ENCODE results near the gene ZFYVE28. TPM values are rescaled to one million over a fixed set of nuclear protein-coding genes. Genes with fewer than 3 reads are reported as not detected.
"Not testable (repeated sequence)": the region's sequence is repeated elsewhere in the genome, so short reads cannot be mapped to it uniquely, and the experiment has no call there.

Gene ZFYVE28
- polyA plus RNA-seq, 4 donors: 2.3 to 3.1 (median 2.7) TPM

- no peak for DNase-seq (ENCODE audit: low read depth in 4 of 4, low spot score in 2 of 4)
These were observed 141.7 kb downstream of the ZFYVE28 start for GRCh38 chr4:2276581-2277325.

- DNase-seq (ENCODE audit: low read depth in 4 of 4, low spot score in 2 of 4): no peak
These were observed 142.7 kb downstream of the ZFYVE28 start for GRCh38 chr4:2275546-2276251.

GRCh38 chr4:2275044-2275397 is 143.4 kb downstream of the ZFYVE28 start:
- DNase-seq (ENCODE audit: low read depth in 4 of 4, low spot score in 2 of 4): not testable (repeated sequence)

GRCh38 chr4:2274320-2275043 is 144.0 kb downstream of the ZFYVE28 start:
- no peak for DNase-seq (ENCODE audit: low read depth in 4 of 4, low spot score in 2 of 4)

- DNase-seq (ENCODE audit: low read depth in 4 of 4, low spot score in 2 of 4): no peak
These were observed 144.7 kb downstream of the ZFYVE28 start for GRCh38 chr4:2273657-2274319.

GRCh38 chr4:2273221-2273620 is 145.2 kb downstream of the ZFYVE28 start:
- no peak for DNase-seq (ENCODE audit: low read depth in 4 of 4, low spot score in 2 of 4)

- no peak for DNase-seq (ENCODE audit: low read depth in 4 of 4, low spot score in 2 of 4)
These were observed 145.7 kb downstream of the ZFYVE28 start for GRCh38 chr4:2272828-2273120.

- no peak for DNase-seq (ENCODE audit: low read depth in 4 of 4, low spot score in 2 of 4)
These were observed 146.2 kb downstream of the ZFYVE28 start for GRCh38 chr4:2272026-2272827.

- no peak for DNase-seq (ENCODE audit: low read depth in 4 of 4, low spot score in 2 of 4)
These were observed 147.0 kb downstream of the ZFYVE28 start for GRCh38 chr4:2271279-2272025.

GRCh38 chr4:2270341-2271165 is 147.9 kb downstream of the ZFYVE28 start:
- no peak for DNase-seq (ENCODE audit: low read depth in 4 of 4, low spot score in 2 of 4)

- DNase-seq (ENCODE audit: low read depth in 4 of 4, low spot score in 2 of 4): no peak
These were observed 148.8 kb downstream of the ZFYVE28 start for GRCh38 chr4:2269618-2270163.

GRCh38 chr4:2269206-2269531 is 149.3 kb downstream of the ZFYVE28 start:
- DNase-seq (ENCODE audit: low read depth in 4 of 4, low spot score in 2 of 4): no peak

GRCh38 chr4:2268357-2269205 is 149.9 kb downstream of the ZFYVE28 start:
- no peak for DNase-seq (ENCODE audit: low read depth in 4 of 4, low spot score in 2 of 4)

GRCh38 chr4:2267841-2268240 is 150.6 kb downstream of the ZFYVE28 start:
- no peak for DNase-seq (ENCODE audit: low read depth in 4 of 4, low spot score in 2 of 4)

- no peak for DNase-seq (ENCODE audit: low read depth in 4 of 4, low spot score in 2 of 4)
These were observed 151.1 kb downstream of the ZFYVE28 start for GRCh38 chr4:2267320-2267811.

GRCh38 chr4:2266821-2267220 is 151.6 kb downstream of the ZFYVE28 start:
- no peak for DNase-seq (ENCODE audit: low read depth in 4 of 4, low spot score in 2 of 4)

GRCh38 chr4:2266181-2266580 is 152.3 kb downstream of the ZFYVE28 start:
- no peak for DNase-seq (ENCODE audit: low read depth in 4 of 4, low spot score in 2 of 4)
